Activated CD4-positive, CD25-positive, alpha-beta regulatory T cell (primary cell): ENCODE data around the gene MPRIP.
"Not testable (repeated sequence)": the region's sequence is repeated elsewhere in the genome, so short reads cannot be mapped to it uniquely, and the experiment has no call there.

Experiments
- DNase-seq, 4 experiments: peaks; one replicate each; lab custom pipeline; 2025; lab: John Stamatoyannopoulos, UW

MPRIP gene

DNA sequence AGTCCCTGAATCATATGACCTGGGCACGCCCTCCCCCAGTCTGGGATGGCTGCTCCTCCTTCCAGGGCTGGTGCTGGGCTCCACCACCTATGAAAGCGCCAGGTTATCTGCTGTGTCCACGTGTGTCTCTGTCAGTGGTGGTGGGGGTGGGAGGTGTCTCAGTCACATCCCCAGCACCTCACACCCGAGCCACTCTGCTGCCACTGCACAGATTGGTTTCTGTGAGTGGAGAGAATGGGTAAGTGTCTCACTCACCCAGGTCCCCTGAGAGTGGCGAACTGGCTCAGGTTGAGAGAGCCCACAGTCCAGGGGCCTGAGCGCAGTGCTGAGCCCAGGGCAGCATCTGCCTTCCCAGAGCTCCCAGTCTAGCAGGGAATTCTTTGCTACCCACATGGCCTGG, 84.9 kb downstream of the MPRIP start:
- DNase-seq, result no peak

DNA sequence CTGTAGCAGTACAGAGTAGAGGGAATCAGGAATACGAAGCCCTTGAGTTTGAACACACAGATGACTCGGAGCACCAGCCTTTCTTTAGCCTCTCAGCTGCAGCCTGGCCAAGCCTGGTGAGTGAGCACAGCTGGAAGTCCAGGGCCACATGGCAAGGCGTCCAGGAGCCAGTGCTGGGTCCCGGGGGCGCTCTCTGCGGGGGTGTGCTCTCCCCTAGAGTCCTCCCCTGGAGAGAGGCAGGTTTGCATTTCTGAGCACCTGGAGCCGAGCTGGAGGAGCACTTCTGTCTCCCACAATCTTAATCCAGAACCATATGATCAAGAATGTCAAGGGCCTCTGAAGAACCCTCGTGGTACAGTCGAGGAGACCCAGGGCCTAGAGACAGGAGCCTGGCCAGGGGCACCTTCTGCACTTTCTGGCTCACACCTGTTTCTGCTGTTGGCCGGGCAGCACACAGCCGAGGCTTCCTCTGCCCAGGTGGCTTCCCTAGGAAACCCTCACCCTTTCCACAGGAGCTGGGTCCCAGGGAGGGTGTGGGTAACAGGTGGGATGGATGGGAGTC, 85.6 kb downstream of the MPRIP start:
- no peak for DNase-seq

DNA sequence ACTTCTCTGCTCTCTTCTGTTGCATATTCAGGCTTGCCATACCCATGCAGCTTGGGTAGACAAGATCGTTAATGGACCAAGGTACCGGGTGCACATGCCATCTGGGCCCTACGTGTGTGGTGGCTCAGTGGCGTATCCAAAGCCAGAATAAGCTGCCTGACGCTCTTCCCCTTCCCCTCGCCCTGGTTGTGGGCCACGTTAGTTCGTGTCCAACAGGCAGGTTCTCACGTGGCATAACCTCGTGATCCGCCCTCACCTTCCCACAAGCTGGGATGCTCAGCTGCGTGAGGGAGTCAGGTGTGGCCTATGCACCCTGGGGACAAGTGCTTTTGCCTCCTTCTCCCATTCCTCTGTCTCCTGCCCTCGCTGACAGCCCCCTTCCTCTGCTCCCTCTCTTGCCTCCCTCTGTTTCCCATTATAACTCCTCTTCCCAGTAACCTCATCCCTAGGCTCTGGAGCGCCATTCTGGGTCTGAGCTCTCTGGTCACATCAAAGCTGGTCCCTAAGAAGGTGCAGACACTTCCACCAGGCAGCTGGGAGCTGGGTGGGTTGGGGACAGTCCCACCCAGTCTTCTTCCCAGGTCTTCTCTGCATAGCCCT, 86.3 kb downstream of the MPRIP start:
- DNase-seq, result no peak

DNA sequence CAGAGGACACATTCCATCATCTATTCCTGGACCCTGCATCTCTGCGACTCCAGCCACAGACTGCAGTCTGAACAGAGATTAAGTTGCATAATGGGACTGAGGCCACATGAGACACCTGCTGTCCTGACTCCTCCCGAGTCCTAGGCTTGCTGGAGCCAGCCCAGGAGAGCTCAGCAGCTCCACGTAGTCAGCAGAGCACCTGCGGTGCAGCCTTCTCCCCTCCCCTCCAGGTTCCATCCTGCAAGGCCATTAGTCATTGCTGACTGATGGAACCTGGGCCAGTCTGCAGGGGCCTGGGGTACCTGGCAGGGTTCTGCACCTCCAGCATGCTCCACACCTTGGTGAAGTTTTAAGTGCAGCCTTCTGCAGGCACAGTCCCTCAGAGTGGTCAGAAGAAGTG, 87.2 kb downstream of the MPRIP start:
- no peak for DNase-seq

DNA sequence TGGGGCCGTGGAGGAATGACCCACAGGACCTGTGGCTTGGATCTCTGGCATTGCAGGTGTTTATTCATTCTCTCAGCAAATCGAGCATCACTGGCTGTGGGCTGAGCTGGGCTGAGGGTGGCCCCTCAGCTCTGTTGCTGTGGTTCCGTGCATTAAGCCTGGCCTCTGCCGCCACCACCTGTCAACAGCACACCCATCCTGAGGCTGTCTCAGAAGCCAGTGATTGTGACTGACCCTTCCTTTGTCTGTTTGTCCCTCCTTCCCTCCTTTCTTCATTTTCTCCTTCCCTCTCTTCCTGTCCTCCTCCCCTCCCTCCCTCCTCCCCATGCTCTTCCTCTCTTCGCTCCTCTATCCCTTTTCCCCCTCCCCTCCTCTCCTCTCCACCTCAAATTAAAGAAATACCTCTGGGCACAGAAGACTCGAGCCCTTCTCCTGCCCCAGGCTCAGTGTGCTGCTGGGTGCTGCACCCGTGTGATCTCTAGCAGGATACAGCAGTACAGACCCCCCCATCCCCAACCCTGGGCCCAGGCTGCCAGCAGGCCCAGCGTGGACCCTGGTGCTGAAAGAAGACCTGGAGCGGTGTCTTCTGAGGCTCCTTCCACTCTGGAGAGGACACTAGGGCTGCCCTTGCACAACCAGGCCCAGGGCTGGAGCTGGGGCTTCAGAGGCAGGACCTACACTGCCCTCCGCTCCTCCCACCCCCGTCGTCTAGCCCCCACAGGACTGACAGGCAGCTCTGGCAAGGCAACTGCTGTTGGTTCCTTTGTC, 88.0 kb downstream of the MPRIP start:
- no peak for DNase-seq

DNA sequence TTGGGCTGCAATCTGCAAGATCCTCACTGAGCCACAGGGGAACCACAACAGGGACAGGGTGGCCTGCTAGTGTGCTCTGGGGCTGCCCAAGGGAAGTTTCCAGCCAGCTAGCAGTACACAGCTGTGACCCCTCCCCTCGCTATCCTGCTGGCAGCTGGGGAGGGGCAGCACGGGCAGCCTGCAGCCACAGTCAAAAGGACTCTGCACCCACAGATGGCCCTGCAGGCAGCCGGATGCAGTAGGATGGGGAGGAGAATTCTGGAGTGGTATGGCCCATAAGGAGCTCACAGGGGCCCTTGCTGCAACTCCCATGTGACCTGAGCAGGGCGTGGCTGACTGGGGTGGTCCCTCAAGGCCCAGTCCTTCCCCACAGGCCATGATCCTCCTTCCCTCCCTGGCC, 89.6 kb downstream of the MPRIP start:
- DNase-seq, result no peak

DNA sequence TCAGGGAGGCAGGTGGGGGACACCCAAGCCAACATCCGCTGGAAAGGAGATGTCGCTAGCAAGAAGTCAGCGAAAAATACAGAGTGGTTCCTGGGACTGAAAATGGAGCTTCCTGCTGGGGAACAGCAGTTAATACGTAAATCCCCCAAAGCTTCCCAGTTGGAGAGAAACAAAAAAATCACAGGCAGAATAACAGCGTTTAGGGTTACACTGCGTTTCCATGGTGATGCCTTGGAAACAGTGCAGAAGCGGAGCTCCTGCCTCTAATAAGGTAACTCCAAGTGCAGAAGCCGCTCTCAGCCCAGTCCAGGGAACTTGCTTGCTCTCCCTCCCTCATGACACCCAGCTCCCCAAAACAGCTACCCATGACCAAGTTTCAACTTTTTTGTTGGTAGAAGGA, 90.5 kb downstream of the MPRIP start:
- DNase-seq, result no peak

DNA sequence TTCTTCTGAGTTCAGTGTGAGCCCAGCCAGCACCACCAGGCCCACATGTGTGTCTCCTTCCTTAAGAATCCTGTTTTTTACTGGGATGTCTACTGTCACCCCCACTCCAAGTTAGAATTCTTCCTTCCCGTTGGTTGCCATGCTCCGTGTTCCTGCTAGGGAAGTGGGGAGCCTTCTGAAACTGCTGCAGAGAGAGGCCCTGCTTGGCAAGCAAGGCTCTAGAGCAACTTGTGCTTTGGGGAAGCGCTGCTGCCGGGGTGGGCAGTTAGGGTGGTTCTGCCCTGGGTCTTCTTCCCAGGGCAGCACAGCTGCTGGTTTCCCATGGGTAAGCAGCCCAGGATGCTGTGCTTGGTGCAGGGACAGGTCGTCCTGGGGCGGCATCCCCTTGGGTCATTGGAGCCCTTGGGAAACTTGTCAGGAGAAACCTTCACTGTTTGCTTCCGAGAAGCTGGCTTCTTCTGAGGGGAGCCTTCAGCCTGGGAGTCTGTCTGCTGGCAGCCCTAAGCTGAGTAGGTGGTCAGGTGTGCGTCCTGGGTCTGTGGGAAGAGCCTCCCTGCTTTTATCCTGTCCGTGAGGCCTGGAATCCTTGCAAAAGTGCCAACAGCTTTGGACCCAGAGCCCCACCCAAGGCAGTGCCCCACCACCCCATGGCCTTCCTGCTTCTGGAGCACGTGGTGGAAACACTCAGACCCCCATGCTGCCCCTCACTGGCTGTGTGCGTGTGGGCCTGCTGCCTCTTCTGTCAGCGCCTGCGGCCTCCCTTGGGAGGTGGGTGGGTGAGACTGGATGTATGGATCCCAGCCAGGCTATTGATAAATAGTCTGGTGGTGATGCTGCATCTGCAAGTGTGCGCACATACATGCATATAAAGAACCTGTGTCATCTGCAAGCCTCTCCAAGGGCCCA, 92.0 kb downstream of the MPRIP start:
- no peak for DNase-seq

DNA sequence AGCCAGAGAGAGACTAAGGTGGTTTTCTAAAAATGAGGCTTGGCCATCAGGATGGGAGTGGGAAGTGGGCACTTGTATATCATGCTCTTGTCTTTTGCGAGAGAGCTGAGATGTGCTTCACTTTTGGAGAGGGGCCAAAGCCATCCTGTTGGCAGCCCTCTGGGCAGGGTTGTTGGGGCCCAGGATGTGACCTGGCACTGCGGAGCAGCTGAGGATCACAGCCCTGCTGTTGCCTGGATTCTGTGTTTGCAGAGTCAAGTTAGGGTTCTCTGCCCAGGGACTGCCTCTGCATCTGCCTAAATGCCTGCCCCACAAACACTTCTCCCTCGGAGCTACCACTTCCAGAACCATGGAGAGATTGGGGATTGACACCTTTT, 92.7 kb downstream of the MPRIP start:
- DNase-seq, result no peak

DNA sequence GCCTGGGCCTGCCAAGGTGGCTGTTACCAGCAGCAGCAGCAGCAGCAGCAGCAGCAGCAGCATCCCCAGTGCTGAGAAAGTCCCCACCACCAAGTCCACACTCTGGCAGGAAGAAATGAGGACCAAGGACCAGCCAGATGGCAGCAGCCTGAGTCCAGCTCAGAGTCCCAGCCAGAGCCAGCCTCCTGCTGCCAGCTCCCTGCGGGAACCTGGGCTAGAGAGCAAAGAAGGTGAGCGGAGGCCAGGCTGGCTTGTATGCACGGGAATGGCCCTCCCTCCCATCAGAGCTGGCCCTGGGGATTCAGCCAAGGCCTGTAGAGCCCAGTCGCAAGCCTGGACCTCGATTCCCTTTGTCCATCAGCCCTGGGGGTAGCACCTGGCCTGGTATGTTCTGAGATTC, 94.0 kb downstream of the MPRIP start:
- DNase-seq, result not testable (repeated sequence)

DNA sequence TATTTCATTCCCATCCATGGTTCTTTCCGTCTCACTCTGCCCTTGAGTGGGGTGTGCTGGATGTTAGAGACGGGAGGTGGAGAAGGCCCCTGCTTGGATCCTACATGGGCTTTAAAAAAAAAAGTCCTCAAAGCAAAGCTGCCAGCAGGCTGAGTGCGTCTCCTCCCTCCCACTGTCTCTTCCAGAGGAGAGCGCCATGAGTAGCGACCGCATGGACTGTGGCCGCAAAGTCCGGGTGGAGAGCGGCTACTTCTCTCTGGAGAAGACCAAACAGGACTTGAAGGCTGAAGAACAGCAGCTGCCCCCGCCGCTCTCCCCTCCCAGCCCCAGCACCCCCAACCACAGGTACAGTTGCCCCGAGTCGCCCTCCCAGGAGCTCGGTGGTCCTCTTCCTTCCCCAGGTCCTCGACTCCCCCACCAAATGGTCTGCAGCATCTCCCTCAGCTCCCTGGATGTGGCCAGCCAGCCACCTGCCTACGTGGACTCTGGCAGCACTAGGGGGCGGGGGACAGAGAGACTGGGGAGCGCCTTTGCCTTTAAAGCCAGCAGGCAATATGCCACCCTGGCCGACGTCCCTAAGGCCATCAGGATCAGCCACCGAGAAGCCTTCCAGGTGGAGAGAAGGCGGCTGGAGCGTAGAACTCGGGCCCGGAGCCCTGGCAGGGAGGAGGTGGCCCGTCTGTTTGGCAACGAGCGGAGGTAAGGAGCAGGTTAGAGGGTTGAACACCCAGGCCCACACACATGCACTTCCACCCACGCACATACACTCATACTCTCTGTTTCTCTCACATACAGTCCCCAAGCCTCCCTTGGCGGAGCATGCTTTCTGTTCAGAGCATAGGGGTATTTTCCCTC, 95.7 kb downstream of the MPRIP start:
- DNase-seq, result no peak

DNA sequence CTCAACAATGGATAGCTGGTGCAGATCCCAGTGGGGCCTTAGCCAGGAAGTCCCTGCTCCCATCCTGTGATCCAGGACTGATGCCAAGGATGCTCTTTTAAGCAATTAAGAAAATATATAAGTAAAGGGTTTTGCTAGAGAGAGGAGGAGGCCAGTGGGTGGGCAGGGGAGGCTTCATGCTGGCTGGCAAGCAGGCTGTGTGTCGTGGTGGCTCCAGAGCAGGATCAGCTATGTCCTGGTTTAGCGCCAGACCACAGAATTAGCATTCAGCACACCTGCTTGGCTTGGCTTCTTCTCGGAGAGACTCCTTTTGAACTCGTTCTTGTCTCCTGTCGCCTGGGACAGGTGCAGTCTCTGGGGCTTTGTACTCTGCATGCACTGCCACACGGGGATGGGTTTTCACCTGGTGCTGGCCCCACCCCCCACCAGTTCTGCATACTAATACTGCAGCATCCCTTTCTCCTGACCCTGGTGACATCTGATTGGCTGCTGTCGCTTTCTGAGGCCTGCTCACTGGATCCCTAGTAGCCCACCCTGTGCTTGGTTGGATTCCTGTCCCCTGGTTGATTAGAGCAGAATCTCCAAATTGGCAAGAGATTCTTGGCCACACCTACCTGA, 97.8 kb downstream of the MPRIP start:
- DNase-seq, result no peak

DNA sequence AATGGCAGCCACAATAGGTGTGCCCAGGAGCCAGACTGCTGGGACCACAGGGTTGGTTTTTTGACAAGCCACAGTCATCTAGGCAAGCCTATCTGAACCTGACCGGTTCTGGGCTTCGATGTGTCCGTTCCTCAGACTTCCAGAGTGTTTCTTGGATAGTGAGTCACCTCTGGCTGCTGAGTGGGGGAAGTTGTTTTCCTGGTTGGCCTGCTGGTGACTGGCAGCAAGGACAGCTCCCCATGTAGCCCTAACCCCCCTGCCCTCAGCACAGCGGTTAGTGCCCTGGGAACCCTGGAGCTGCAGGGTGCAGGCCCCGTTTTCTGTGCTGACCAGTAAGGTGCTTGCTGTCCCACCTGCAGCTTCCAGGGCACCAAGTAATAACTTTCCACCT, 98.3 kb downstream of the MPRIP start:
- DNase-seq, result no peak

DNA sequence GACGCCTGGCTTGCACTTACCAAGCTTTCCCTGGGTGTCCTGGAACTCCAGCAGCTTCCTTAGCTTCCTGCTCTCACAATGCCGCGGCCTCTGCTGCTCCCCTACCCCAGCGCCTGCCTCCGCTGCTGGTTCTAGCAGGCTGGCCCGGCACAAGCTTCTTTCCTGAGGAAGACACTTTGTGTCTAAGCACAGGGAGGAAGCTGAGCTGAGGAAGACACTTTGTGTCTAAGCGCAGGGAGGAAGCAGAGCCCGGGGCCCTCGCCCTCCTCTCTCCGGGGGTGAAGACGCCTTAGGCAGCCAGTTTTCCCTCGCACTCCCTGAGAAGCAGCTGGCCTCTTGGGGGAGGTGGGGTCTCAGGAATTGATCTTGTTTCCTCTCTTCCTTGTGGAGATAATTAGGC, 99.0 kb downstream of the MPRIP start:
- no peak for DNase-seq

DNA sequence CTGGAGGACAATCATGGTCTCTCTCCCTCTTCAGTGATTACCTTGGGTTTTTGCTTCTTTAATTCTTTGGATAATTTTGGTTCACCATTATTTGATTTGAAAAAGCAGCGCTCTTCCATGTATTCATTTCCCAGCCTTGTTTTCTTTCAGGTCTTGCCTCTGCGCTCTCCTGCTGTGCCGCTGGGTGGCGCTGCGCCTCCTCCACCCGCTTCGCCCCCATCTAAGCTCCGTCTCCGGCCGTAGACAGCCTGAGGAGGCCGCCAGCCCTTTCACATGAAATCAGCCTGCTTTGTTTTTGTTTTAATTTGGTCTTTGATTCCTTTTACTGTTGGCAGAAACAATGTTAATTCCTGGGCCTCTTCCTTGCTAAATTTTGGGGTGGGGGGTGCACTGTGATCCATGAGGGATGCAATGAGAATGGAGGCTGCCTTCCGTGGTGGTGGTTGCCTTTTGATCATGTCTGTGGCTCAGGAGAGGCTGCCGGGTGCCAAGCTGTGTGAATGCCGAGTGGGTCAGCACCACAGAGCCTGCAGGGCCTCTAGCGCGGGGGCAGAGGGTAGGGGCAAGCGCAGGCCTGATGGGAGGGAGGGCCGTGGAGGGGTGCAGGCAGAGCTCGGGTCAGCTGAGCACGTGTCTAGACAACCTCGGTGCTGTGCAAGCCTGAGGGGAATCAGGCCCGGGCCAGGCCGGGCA, 99.7 kb downstream of the MPRIP start:
- DNase-seq, result peak in 3 of 4 experiments; percentile 6 to 21 (median 15)

DNA sequence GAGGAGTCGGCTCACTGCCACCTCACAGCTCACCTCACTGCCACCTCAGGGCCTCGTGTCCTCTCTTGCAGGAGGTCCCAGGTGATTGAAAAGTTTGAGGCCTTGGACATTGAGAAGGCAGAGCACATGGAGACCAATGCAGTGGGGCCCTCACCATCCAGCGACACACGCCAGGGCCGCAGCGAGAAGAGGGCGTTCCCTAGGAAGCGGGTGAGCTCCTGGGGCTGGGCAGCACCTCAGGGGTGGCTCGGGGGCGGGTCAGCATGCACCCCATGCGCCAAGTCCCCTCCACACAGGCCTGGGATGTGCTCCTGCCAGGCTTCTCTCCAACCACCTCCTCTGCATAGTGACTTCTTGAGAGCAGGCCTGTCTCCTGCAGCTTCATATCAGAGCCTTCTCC, 100.3 kb downstream of the MPRIP start:
- DNase-seq, result no peak

DNA sequence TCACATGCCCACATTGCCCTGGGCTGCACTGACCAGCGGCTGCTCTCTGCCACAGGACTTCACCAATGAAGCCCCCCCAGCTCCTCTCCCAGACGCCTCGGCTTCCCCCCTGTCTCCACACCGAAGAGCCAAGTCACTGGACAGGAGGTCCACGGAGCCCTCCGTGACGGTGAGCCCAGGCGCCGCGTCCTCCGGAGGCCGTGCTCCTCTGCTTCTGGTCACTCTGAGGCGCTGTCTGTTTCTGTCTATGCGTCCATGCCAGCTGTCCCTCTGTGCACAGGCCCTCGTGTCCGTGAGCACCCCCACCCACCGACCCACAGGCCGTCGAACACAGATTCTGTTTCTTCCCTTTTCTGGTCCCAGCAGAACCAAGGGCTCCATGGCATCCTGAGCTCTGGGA, 101.2 kb downstream of the MPRIP start:
- no peak for DNase-seq

DNA sequence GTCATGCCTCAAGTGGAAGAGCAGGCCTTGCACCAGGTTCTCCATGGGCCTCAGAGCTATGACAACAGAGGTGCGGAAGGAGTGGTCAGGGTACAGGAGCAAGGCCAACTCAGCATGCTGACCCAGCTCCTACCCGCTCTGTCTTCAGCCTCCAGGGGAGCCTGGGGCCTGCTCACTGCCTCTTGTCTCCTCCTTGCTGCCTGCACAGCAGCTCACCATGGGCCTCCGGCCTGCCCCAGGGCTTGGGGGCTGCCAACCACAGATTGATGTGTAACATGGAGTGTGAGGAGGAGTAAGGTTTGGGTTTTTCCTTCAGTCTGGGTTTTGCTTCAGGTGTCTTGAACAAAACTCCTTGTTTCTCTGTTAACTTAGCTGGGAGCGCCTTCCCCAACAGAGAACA, 101.8 kb downstream of the MPRIP start:
- no peak for DNase-seq

DNA sequence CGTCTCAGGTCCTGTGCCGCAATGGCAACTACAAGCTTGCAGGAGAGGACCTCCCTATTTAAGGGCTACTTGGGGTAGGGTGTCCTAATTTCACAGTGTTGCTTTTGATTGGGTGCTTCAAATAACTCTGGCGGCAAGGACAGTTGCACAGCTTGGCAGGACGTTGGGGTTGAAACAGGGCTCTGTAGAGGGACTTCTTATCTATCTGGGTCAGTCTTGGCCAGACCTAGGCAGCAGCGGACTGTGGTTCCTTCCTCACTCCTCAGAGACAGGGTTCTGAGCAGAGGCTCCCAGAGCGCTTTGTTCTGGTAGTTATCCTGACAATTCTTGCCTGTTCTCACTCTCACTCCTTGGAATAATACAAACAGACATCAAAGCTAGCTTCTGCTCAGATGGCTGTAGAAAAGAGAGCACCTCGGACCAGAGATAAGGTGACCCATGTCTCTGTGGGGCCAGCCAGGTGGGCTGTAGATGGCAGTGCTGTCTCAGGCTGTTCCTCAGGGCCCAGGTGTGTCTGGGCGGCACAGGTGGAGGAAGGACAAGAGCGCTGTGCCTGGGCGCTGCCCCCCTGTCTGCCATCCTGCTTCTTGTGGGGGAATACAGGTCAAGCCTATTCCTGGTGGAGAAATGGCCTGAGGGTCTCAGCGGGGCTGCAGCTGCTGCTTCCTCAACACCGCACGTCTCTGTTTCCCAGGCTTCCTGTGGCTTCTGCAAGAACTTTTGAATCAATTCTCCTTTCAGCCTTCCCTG, 102.8 kb downstream of the MPRIP start:
- no peak for DNase-seq
